Suprapubic skin (tissue), 4 donors: ENCODE measurements around the gene ADCYAP1. TPM values are rescaled to one million over a fixed set of nuclear protein-coding genes. Genes with fewer than 3 reads are reported as not detected.

ENCODE experiments used
- DNase-seq, 2 donors: peaks; one replicate each; pipeline ENCODE4 v3.0.0-alpha.2; 2019; ENCODE audit warnings: low spot score in 2 of 2
- H3K27ac ChIP-seq: fragments of 200-600 bp; sonication (generic); one replicate; pipeline ENCODE4 v1.5.1; 2019
- H3K27me3 ChIP-seq: fragments of 200-600 bp; sonication (generic); one replicate; pipeline ENCODE4 v1.5.1; 2019
- H3K36me3 ChIP-seq: fragments of 200-600 bp; sonication (generic); one replicate; pipeline ENCODE4 v1.5.1; 2019
- H3K4me1 ChIP-seq: fragments of 200-600 bp; sonication (generic); one replicate; pipeline ENCODE4 v1.5.1; 2019
- H3K4me3 ChIP-seq: fragments of 200-600 bp; sonication (generic); one replicate; pipeline ENCODE4 v1.5.1; 2019; ENCODE audit warnings: mild to moderate bottlenecking
- H3K9me3 ChIP-seq: fragments of 200-600 bp; sonication (generic); one replicate; pipeline ENCODE4 v1.5.1; 2019
- CTCF ChIP-seq, 2 donors: fragments of 200-600 bp in 1 of 2; fragments of 450-650 bp in 1 of 2; sonication (generic) in 1 of 2; IDR thresholded peaks; one replicate each; pipeline ENCODE4 v1.5.1; 2016 to 2019; ENCODE audit warnings: antibody characterized with exemption in 2 of 2, mild to moderate bottlenecking in 1 of 2, moderate library complexity in 1 of 2
- EP300 ChIP-seq: sonication (generic); formaldehyde crosslinking; IDR thresholded peaks from one replicate; pipeline ENCODE4 v1.6.1; 2017; ENCODE audit warnings: antibody characterized with exemption
- POLR2A ChIP-seq, 2 donors: fragments of 450-650 bp; IDR thresholded peaks; one replicate each; pipeline ENCODE4 v1.6.1; 2017; ENCODE audit warnings: antibody characterized with exemption in 2 of 2, mild to moderate bottlenecking in 2 of 2, moderate library complexity in 2 of 2
- POLR2AphosphoS5 ChIP-seq, 3 donors: sonication (generic); formaldehyde crosslinking; IDR thresholded peaks; one replicate each; pipeline ENCODE4 v1.6.1; 2017; ENCODE audit warnings: antibody characterized with exemption in 3 of 3
- WGBS: methylation state at CpG from one replicate; pipeline ENCODE4 v1.1.5; 2018; 5-methylcytosine and 5-hydroxymethylcytosine counted together
- total RNA-seq, 4 donors: library from RNA; depleted of rRNA; stranded (reverse); fragments of >200 nt; gene quantifications; one replicate each; pipeline ENCODE4 v1.1.0, GENCODE V29; 2016

ADCYAP1 gene
- total RNA-seq, 4 donors from 2014 or later = not detected

GRCh38 chr18:910247-910646 lies 5.6 kb downstream of the ADCYAP1 start:
- DNase-seq = no peak
- H3K4me3 ChIP-seq = no peak overlapping the region
- H3K27me3 ChIP-seq = peaks cover 96% of the 10 kb centered on the region
- H3K27ac ChIP-seq = no peak overlapping the region
- 46% methylated on average over 5 of the region's 5 CpGs for WGBS
- no peak for TF ChIP-seq POLR2A (IDR thresholded peaks at IDR 0.05)
- H3K4me1 ChIP-seq = peaks cover 37% of the 10 kb centered on the region
- no peaks in the 10 kb centered on the region for H3K36me3 ChIP-seq
- no peaks in the 10 kb centered on the region for H3K9me3 ChIP-seq

GRCh38 chr18:911025-911424 lies 6.4 kb downstream of the ADCYAP1 start:
- Histone ChIP-seq H3K4me1 (peaks cover 31% of the 10 kb centered on the region), H3K4me3 (no peak overlapping the region), H3K27ac (no peak overlapping the region), H3K27me3 (peaks cover 88% of the 10 kb centered on the region), H3K9me3 (no peaks in the 10 kb centered on the region), H3K36me3 (no peaks in the 10 kb centered on the region)
- TF ChIP-seq POLR2AphosphoS5 (IDR thresholded peaks at IDR 0.05) = no peak
- TF ChIP-seq EP300 = no peak
- no peak for TF ChIP-seq POLR2A (IDR thresholded peaks at IDR 0.05)
- TF ChIP-seq CTCF (IDR thresholded peaks at IDR 0.05) = no peak
- WGBS = 10% methylated on average over 2 of the region's 2 CpGs
- DNase-seq = no peak

- Histone ChIP-seq H3K4me3 (no peak overlapping the region), H3K4me1 (peaks cover 26% of the 10 kb centered on the region), H3K27ac (no peak overlapping the region), H3K36me3 (no peaks in the 10 kb centered on the region), H3K27me3 (peaks cover 84% of the 10 kb centered on the region), H3K9me3 (no peaks in the 10 kb centered on the region)
- WGBS = 15% methylated on average over 7 of the region's 7 CpGs
- DNase-seq = no peak
- TF ChIP-seq EP300 (no peak), CTCF (IDR thresholded peaks at IDR 0.05) (no peak), POLR2AphosphoS5 (IDR thresholded peaks at IDR 0.05) (no peak), POLR2A (IDR thresholded peaks at IDR 0.05) (no peak)
Measured at GRCh38 chr18:911486-911885, 6.8 kb downstream of the ADCYAP1 start.

GRCh38 chr18:916562-916961 lies 11.9 kb downstream of the ADCYAP1 start:
- Histone ChIP-seq H3K4me1 (no peaks in the 10 kb centered on the region), H3K27ac (no peak overlapping the region), H3K27me3 (peaks cover 41% of the 10 kb centered on the region), H3K36me3 (no peaks in the 10 kb centered on the region), H3K9me3 (no peaks in the 10 kb centered on the region), H3K4me3 (no peak overlapping the region)
- no peak for DNase-seq
- TF ChIP-seq POLR2AphosphoS5 (IDR thresholded peaks at IDR 0.05) = no peak
- TF ChIP-seq CTCF (IDR thresholded peaks at IDR 0.05) = no peak
- TF ChIP-seq POLR2A (IDR thresholded peaks at IDR 0.05) = no peak
- TF ChIP-seq EP300 = no peak
- 81% methylated on average over 1 of the region's 1 CpG for WGBS

GRCh38 chr18:919078-919477 lies 14.4 kb downstream of the ADCYAP1 start:
- no peak for DNase-seq
- no peak for TF ChIP-seq EP300
- no peak for TF ChIP-seq POLR2A (IDR thresholded peaks at IDR 0.05)
- TF ChIP-seq POLR2AphosphoS5 (IDR thresholded peaks at IDR 0.05) = no peak
- no peak for TF ChIP-seq CTCF (IDR thresholded peaks at IDR 0.05)
- 71% methylated on average over 2 of the region's 2 CpGs for WGBS
- Histone ChIP-seq H3K4me1 (no peaks in the 10 kb centered on the region), H3K27ac (no peak overlapping the region), H3K9me3 (no peaks in the 10 kb centered on the region), H3K36me3 (no peaks in the 10 kb centered on the region), H3K4me3 (no peak overlapping the region), H3K27me3 (peaks cover 17% of the 10 kb centered on the region)
